Urothelium cell line (cell line): ENCODE data around the gene CEP72.
"Not testable (repeated sequence)": the region's sequence is repeated elsewhere in the genome, so short reads cannot be mapped to it uniquely, and the experiment has no call there.

ENCODE experiments used
- DNase-seq: peaks from one replicate; pipeline ENCODE4 v3.0.0; 2011; ENCODE audit warnings: low spot score, mixed read lengths
- FAIRE-seq: peaks from 2 replicates; lab custom pipeline; 2011; peaks lifted over from hg19 to GRCh38; lab: Jason Lieb, UNC

Gene CEP72

DNA sequence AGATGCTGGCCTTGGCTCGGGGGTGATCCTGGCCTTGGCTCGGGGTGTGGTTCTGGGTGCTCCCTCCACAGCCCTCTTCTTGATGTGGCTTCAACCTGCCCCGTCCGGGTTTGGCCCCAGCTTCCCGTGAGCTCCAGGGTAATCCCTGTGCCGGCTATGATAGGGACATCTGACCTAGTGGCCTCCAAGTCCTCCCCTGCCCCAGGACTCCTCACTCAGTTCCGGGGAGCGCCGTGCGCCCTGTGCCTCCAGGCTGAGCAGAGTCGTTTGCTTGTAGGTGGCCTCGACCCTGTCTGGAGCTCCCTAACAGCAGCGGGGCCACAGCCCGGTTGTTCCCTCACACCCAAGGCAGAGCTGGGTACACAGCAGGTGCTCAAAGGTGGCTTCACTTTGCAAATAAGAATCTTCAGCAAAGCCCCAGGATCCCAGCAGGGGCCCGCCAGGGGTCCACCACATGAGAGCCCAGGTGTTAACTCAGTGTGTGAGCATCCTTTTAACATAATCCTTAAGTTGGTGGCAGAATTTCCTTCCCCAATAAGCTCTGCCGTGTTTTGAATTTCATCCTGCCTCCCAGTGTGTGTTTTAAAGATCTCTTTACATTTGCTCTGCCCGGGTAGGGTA, 32.3 kb upstream of the CEP72 start:
- no peak for FAIRE-seq
- no peak for DNase-seq

DNA sequence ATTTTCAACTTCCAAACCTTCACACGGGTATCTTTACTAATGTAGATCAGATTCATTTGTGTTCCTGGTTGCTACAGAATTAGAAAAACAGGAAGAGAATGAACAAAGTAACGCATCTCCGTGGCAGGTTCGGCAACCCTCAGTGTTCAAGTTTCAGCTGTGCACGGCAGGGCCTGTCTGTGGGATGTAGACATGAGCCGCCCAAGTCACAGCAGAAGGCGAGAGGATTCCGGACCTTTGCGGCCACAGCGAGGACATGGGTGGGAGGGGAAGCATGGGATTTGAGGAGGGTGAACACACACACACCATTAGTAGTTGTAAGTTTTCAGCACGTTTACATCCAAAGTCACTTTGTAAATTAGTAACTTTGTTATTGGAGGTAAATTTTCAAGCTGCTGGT, 31.7 kb upstream of the CEP72 start:
- no peak for DNase-seq
- FAIRE-seq = no peak

DNA sequence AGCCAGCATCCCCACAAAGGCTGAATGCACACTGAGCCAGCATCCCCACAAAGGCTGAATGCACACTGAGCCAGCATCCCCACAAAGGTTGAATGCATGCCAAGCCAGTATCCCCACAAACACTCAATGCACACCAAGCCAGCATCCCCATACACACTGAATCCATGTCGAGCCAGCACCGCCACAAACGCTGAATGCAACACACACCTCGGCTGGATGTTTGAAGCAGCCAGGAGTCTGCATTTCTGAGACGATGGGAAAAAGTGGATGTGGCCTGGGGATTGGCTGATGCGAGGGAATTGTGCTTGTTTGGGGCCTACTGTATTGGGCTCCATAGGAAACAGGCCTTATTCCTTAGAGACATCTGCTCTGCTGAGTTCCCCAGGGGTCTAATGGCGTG, 30.9 kb upstream of the CEP72 start:
- DNase-seq (no peak), FAIRE-seq (no peak)

DNA sequence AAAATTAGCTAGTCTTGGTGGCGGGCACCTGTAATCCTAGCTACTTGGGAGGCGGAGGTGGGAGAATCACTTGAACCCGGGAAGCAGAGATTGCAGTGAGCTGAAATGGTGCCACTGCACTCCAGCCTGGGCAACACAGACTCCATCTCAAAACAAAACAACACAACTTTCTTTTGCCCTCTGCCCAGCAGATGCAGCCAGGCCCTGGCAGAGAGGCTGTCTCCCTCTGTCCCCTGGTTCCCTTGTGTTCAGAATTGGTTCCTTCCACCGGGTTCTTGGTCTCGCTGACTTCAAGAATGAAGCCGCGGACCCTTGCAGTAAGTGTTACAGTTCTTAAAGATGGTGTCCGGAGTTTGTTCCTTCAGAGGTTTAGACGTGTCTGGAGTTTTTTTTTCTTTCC, 30.2 kb upstream of the CEP72 start:
- FAIRE-seq (no peak), DNase-seq (no peak)

DNA sequence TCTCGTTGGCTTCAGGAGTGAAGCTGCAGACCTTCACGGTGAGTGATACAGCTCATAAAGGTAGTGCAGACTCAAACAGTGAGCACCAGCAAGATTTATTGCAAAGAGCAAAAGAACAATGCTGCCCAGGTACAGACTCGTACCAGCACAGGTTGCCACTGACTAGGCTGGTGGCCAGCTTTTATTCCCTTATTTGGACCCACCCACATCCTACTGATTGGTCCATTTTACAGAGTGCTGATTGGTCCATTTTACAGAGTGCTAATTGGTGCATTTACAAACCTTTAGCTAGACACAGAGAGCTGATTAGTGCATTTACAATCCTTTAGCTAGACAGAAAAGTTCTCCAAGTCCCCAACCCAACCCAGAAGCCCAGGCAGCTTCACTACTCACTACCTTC, 29.7 kb upstream of the CEP72 start:
- not testable (repeated sequence) for FAIRE-seq, DNase-seq

DNA sequence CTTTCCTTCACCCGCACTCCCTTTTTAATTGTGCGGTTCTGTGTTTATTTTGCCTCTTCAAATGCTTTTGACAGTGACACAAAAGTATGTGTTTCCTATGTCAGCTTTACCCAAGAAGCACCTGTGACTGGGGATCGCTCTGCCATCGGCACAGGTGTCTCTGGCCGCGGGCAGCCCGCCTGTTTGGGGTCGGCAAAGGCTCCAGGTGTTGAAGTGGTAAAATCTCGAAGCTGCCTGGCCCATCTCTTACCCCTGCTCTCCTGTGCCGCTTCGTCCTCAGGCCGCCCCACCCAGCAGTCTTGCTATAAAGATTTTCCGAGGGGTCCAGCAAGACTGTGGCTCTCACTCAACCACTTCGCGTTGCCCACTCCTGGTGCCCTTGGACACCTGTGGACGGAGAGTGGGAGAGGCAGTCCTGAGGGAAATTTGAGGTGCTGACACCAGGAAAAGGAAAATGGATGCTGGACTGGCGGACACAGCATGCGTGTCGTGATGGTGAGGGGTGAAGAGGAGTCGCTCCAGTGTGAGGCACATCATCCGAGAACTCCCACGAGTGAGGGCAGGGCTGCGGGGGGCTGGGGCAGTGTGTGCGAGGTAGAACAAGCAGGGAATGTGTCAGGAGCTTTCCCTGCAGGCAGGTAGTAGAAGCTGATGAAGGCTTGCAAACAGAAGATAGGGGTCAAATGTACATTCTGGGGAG, 29.1 kb upstream of the CEP72 start:
- FAIRE-seq = no peak
- no peak for DNase-seq

DNA sequence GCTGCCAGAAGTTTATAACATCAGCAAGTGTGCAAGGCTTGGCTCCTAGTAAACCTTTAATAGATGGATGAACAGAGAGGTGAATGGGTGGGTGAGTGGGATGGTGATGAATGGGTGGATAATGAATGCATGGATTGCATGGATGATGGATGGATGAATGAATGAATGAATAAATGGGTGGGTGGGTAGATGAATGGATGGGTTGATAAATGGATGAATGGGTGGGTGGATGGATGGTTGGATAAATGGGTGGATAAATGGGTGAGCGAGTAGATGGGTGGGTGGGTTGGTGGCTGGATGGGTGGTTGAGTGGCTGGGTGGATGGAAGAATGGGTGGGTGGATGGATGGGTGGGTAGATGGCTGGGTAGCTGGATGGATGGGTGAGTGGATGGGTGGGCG, 28.5 kb upstream of the CEP72 start:
- DNase-seq = no peak
- no peak for FAIRE-seq

DNA sequence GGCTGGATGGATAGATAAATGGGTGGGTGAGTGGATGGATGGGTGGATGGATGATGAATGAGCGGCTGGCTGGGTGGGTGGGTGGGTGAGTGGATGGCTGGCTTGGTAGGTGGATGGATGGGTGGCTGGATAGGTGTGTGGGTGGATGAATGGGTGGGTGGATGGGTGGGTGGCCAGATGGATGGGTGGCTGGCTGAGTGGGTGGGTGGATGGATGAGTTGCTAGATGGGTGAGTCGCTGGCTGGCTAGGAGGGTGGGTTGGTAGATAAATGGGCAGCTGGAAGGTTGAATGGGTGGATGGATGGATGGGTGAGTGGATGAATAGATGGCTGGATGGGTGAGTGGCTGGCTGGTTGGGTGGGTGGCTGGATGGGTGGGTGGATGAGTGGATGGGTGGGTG, 27.9 kb upstream of the CEP72 start:
- FAIRE-seq (no peak), DNase-seq (no peak)

DNA sequence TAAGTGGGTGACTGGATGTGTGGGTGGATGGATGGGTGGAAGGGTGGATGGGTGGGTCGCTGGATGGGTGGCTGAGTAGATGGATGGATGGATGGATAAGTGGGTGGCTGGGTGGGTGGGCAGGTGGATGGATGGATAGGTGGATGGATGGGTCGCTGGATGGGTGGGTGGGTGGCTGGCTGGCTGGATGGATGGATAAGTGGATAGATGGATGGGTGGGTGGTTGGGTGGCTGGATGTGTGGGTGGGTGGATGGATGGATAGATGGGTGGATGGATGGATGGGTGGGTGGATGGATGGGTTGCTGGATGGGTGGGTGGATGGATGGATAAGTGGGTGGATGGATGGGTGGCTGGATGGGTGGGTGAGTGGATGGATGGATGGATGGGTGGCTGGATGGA, 27.3 kb upstream of the CEP72 start:
- FAIRE-seq (no peak), DNase-seq (no peak)

DNA sequence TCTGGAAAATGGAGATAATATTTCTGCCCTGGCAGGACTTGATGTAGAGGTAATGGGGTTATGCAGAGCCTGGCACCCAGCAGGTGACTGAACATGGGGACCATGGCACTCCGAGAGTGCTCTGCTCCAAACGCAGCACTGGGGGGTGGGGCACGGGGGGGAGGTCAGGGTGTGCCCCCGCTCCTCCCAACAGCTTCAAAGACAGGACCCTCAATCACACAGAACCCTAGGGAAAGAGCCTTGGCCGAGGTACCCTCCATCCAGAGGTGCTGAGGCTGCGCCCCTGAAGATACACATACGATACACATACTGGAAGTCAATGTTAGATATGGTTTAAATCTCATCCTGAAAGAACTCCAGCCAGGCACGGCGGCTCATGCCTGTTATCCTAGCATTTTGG, 26.6 kb upstream of the CEP72 start:
- DNase-seq (no peak), FAIRE-seq (no peak)

DNA sequence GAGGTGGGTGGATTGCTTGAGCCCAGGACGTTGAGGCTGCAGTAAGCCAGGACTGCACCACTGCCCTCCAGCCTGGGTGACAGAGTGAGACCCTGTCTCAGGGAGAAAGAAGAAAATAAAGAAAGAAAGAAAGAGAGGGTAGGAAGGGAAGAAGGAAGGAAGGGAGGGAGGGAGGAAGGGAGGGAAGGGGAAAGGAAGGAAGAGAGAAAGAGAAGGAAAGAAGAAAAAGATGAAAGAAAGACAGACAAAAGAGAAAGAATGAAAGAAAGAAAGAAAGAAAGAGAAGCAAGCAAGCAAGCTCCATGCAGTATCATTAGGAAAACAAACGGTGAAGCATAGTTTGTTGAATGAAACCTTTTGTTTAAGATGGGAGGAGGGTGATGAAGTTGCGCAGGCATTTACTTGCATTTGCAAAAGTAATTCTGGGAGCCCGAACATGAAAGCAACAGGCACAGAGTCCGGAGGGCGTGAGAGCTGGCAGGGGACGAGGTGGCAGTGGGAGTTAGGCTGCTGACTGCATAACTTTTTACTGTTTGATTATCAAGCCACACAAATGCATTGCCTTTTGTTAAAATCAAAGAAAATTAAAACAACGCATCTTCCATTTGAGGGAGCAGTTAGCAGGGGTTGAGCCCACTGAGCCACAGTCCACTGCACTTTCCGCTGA, 26.0 kb upstream of the CEP72 start:
- FAIRE-seq = no peak
- no peak for DNase-seq

DNA sequence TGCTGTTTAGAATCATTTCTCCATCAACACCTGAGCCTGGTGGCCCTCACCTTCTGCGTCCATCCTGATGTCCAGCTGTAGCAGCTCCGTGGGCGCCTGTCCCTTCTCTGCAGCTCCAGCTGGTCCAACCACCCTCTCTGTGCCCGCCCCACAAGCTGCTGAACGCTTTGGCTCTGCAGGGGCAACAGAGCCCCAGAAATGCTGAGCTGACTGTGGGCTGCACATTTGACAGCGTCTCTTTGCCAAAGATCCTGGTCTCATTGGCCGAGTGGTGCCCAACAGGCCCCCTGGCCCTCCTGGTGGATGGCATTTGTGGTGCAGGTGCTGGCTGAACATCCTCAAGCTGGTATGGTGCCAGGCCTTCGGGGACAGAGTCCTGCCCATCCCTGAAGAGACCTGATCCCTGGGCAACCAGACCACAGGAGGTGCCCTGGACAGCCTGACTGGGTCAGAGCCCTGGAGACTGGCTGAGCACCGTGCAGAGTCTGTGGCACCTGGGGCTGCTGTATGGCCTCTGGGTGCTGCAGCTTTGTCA, 25.3 kb upstream of the CEP72 start:
- FAIRE-seq = no peak
- peak; percentile 32 for DNase-seq

DNA sequence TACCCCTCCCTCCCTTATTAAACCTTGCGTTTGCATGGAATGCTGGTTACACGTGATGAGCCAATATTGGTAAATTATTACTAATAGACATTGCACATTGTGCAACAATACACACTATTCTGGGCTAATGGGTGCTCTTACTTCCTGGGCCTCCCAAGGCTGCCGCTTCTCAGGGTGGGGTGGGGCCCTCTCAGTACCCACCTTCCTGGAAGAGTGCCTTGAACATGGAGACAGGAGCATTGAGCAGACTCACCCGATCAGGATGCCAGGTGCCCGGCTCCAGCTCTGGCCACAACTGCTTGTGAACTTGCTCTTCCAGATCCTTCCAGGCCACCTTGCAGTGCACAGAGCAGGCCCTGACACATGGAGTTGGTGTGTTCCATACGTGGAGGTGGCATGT, 24.7 kb upstream of the CEP72 start:
- peak; percentile 73 for FAIRE-seq

DNA sequence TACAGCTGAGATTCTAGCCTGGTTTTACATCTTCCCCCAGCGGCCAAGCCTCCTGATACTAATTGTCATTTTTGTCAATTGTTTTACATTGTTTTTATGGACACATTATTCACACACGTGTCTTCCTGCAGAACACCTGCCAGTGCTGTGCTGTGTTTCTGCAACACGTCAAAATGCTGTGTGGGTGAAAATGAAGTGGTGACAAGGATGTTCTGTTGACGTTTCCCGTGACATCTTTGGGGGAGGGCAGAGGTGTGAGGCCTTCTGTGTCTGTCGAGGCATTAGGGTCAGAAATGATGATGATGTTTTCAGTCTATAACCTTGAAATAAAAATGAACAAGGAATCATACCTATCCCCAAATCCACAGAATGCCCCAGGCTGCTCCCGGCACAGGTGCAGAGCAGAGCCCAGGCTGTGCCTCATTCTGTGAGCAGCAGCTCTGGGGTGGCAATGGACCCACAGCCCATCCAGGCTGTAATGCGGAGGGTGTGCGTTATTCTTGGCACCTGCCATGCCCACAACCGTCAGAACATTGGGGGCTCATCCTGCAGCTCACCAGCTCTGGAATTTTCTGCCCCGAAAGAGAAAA, 23.6 kb upstream of the CEP72 start:
- DNase-seq = no peak
- no peak for FAIRE-seq

More for the DNA sequence above, 24.7 kb upstream of the CEP72 start:
- no peak for DNase-seq

DNA sequence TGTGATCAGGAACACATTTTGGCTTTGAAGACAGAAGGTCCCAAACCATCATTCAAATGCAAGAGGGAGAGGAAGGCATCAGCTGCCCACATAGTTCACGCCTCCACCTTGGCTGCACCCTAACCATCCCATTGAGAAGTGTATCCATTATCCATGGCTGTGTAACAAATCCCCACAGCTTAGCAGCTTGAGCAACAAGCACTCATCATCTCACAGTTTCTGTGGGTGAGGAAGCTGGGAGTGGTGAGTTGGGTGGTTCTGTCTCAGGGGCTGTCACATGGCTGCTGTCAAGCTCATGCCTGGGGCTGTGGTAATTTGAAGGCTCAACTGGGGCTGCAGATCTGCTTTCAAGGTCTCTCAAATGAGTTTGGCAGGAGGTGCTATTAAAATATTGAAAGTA, 23.0 kb upstream of the CEP72 start:
- FAIRE-seq = no peak
- DNase-seq = no peak

DNA sequence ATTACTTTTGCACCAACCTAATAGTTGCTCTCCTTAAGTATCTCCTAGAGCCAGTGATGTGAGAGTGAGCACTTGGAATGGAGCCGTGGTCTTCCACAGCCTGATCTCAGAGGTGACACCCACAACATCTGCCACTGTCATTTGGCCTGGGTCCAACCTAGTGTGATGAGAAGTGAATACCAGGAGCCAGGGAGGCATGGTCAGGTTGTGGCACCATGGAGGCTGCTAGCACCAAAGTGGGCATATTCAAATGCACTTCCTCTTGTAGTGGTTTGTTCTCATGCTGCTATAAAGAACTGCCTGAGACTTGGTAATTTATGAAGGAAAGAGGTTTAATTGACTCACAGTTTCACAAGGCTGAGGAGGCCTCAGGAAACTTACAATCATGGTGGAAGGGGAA, 22.6 kb upstream of the CEP72 start:
- DNase-seq (no peak), FAIRE-seq (peak; percentile 32)

DNA sequence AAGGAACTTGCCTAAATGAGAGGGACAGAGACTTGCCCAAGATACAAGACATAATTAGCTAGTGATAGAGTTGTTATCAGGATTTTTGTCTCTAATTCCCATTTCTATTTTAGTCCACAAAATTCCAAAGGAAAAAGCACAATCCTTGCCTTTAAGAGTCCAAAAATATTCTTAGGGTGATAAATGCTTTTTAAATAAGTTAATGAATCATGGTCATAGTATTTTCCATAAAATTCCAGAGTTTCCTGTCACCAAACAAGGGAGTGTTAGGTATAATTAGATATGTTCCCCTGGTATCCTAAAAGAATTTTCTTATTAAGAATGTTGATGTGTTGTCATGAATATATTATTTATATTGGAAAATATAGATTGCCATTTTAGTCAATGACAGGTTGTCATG, 21.8 kb upstream of the CEP72 start:
- FAIRE-seq = no peak
- no peak for DNase-seq

DNA sequence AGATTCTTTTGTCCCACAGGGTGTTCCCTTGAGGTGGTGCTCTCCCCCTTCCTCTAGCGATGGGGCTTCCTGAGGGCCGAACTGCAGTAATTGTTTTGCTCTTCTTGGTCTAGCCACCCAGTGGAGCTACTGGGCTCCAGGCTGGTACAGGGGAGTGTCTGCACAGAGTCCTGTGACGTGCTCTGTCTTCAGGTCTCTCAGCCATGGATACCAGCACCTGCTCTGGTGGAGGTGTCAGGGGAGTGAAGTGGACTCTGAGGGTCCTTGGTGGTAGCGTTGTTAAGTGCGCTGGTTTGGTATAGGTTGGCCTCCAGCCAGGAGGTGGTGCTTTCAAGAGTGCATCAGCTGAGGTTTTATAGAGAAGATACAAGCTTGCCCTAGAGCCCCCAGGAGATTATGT, 20.4 kb upstream of the CEP72 start:
- DNase-seq (no peak), FAIRE-seq (no peak)

DNA sequence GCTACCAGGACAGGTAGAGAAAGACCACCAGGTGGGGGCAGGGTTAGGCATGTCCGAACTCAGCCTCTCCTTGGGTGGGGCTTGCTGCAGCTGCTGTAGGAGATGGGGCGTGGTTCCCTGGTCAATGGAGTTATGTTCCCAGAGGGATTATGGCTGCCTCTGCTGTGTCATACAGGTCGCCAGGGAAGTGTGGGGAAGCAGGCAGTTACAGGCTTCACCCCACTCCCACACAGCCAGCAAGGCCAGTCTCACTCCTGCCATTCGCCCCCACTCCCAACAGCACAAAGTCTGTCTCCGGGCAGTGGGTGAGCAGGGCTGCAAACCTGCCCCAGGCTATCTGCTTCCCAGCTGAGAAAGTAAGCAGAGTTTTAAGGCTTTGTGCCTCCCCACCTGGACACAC, 20.0 kb upstream of the CEP72 start:
- no peak for DNase-seq
- no peak for FAIRE-seq

DNA sequence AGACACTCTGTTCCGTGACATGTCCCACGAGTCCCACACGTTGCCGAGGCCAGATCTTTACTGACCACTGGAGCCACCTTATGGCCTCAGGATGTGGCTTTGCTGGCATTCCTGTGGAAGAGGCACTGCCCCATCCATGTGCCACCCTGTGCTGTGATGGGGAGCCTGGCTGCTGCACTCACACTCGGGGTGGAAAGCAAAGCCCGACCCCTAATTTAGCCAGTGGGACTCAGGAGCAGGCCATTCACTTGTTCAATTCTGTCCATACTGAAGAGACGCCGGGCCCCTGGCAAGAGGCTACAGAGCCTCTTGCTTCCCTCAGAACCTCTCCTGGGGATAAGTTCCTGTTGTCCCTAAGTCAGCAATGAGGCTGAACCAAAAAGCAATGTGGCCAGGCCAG, 18.6 kb upstream of the CEP72 start:
- FAIRE-seq (no peak), DNase-seq (no peak)

DNA sequence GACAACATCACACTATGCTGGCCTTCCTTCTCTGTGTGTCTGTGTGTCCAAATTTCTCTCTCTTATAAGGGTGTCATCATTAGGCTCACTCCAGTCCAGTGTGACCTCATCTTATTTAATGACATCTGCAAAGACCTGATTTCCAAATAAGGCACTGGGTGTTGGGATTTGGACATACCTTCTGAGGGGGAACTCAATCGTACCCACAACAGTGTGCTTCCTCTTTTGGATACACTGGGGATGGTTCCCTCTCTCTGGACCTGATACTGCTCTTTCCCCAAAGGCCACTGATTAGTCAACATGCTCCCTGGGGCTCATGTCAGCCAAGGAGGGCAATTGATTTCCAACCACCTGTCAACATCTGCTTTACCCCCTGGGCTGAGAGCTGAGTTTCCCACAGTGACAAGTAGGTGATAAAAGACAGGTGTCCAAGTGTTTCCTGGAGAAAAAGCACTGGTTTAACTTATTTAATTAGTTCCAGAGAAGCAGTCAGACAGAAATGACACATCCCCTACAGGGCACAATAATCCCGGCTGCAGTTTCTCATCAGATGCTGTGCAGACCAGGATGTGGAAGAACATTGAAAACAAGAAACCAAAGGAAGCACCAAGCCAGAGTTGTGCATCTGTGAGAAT, 17.8 kb upstream of the CEP72 start:
- no peak for DNase-seq
- FAIRE-seq = no peak
